Measurements from ENCODE around the gene PDE3A.

Gene PDE3A

GRCh38 chr12:20576528-20576927, 208.2 kb downstream of the PDE3A start:
- H3K27me3 ChIP-seq (ENCODE audit: control insufficient read depth, insufficient read depth, low read length) = no peaks in the 10 kb centered on the region
- no peaks in the 10 kb centered on the region for H3K9me3 ChIP-seq (ENCODE audit: control insufficient read depth, insufficient read depth, low read depth, low read length)
- H3K27ac ChIP-seq (ENCODE audit: low read depth, low read length) = no peak overlapping the region
- no peaks in the 10 kb centered on the region for H3K4me1 ChIP-seq (ENCODE audit: control insufficient read depth, insufficient read depth, low read length)
- H3K9ac ChIP-seq (ENCODE audit: low read length) = no peak overlapping the region
- no peak overlapping the region for H3K4me3 ChIP-seq (ENCODE audit: low read depth, low read length)
- H3K36me3 ChIP-seq (ENCODE audit: control insufficient read depth, insufficient read depth, low read length) = no peaks in the 10 kb centered on the region

DNA sequence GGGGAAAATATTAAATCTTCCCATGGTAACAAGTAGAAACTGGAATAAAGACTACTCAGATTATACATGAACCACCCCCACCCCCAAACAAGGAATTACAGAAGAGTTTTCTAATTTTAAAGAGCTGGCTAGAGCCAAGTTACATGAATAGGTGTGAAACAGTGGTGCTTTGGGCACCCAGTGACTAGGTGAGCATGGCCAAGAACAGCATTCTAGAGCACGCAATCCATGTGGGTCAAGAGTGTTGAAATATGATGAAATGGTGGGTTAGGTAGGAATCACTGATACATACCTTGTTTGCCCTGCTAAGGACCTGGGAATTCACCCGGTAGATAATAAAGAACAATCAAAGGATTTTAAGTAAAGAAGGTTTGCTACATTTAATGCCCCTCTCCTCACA, 208.7 kb downstream of the PDE3A start:
- no peaks in the 10 kb centered on the region for H3K36me3 ChIP-seq (ENCODE audit: control insufficient read depth, insufficient read depth, low read length)
- no peak overlapping the region for H3K9ac ChIP-seq (ENCODE audit: low read length)
- H3K9me3 ChIP-seq (ENCODE audit: control insufficient read depth, insufficient read depth, low read depth, low read length) = no peaks in the 10 kb centered on the region
- no peak overlapping the region for H3K27ac ChIP-seq (ENCODE audit: low read depth, low read length)
- H3K27me3 ChIP-seq (ENCODE audit: control insufficient read depth, insufficient read depth, low read length) = no peaks in the 10 kb centered on the region
- H3K4me1 ChIP-seq (ENCODE audit: control insufficient read depth, insufficient read depth, low read length) = no peaks in the 10 kb centered on the region
- no peak overlapping the region for H3K4me3 ChIP-seq (ENCODE audit: low read depth, low read length)

DNA sequence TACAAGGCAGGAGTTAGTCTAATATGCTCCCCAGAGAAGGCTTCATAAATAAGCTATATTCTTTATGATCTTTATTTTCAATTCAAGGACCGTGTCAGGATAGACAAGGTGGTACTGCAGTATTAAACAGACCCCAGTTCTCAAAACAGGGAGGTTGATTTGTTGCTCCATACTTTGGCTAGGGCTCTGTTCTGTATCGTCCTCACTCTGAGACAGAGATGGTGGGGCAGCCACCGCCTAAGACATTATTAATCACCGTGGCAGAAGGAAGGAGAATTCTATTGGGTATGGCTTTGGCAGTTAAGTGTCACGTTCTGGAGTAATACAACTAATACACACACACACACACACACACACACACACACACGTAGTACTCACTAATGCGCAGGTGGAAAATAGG, 209.8 kb downstream of the PDE3A start:
- Histone ChIP-seq H3K27me3 (ENCODE audit: control insufficient read depth, insufficient read depth, low read length) (no peaks in the 10 kb centered on the region), H3K9ac (ENCODE audit: low read length) (no peak overlapping the region), H3K4me3 (ENCODE audit: low read depth, low read length) (no peak overlapping the region), H3K27ac (ENCODE audit: low read depth, low read length) (no peak overlapping the region), H3K4me1 (ENCODE audit: control insufficient read depth, insufficient read depth, low read length) (no peaks in the 10 kb centered on the region), H3K36me3 (ENCODE audit: control insufficient read depth, insufficient read depth, low read length) (no peaks in the 10 kb centered on the region), H3K9me3 (ENCODE audit: control insufficient read depth, insufficient read depth, low read depth, low read length) (no peaks in the 10 kb centered on the region)

DNA sequence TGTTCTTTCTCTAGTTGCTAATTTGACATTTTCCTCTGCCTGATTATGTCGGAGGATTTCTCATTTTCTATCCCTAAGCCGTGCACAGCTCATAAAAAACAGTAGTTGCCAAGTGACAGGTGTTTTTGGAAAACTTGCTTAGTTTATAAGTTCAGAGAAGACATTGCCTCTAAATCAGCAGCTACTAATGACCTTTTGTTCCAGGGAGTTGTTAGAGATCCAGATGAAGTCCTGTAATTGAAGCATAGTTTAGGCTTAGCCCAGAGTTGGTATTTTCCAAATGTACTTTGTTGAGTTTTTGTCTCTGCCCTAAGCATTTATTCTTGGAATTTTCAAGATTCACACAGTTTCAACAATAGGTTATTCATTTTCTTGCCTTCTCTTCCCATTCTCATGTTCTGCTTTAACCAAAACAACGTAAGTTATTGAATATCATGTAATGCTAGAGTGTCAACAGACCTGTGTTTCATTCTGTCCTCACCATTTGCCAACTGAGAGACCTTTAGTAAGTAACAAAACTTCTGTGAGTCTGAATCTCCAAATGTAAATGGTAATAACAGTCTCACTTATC, 216.8 kb downstream of the PDE3A start:
- no peaks in the 10 kb centered on the region for H3K27me3 ChIP-seq (ENCODE audit: control insufficient read depth, insufficient read depth, low read length)
- no peak overlapping the region for H3K4me3 ChIP-seq (ENCODE audit: low read depth, low read length)
- no peak overlapping the region for H3K27ac ChIP-seq (ENCODE audit: low read depth, low read length)
- no peaks in the 10 kb centered on the region for H3K36me3 ChIP-seq (ENCODE audit: control insufficient read depth, insufficient read depth, low read length)
- H3K9me3 ChIP-seq (ENCODE audit: control insufficient read depth, insufficient read depth, low read depth, low read length) = no peaks in the 10 kb centered on the region
- no peak overlapping the region for H3K9ac ChIP-seq (ENCODE audit: low read length)
- H3K4me1 ChIP-seq (ENCODE audit: control insufficient read depth, insufficient read depth, low read length) = peaks cover 10% of the 10 kb centered on the region; the same call in 1 of the 2 replicates

- no peak overlapping the region for H3K9ac ChIP-seq (ENCODE audit: low read length)
- no peaks in the 10 kb centered on the region for H3K36me3 ChIP-seq (ENCODE audit: control insufficient read depth, insufficient read depth, low read length)
- peaks cover 10% of the 10 kb centered on the region; the same call in 1 of the 2 replicates for H3K4me1 ChIP-seq (ENCODE audit: control insufficient read depth, insufficient read depth, low read length)
- no peak overlapping the region for H3K27ac ChIP-seq (ENCODE audit: low read depth, low read length)
- no peak overlapping the region for H3K4me3 ChIP-seq (ENCODE audit: low read depth, low read length)
- H3K27me3 ChIP-seq (ENCODE audit: control insufficient read depth, insufficient read depth, low read length) = no peaks in the 10 kb centered on the region
- H3K9me3 ChIP-seq (ENCODE audit: control insufficient read depth, insufficient read depth, low read depth, low read length) = no peaks in the 10 kb centered on the region
These were observed 217.6 kb downstream of the PDE3A start for GRCh38 chr12:20585913-20586312.

DNA sequence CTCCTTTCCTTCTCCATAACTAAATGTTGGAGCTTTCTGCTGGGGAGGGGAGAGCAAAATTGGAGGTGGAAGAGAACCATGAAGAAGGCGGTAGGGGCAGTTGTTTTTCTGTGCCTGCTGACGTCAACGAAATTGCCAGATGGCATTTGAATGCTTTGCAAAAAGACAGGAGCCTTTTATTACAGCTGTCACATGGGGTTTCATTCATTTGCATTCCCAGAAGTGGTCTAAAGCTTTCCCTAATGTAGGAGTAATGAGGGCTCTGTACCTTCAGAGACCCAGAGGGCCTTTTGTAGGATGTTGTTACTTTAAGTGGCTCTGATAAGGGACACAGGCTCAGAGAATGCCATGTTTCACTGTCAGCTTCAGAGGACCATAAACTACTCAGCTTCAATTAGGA, 219.7 kb downstream of the PDE3A start:
- Histone ChIP-seq H3K9me3 (ENCODE audit: control insufficient read depth, insufficient read depth, low read depth, low read length) (no peaks in the 10 kb centered on the region), H3K9ac (ENCODE audit: low read length) (no peak overlapping the region), H3K27ac (ENCODE audit: low read depth, low read length) (no peak overlapping the region), H3K4me1 (ENCODE audit: control insufficient read depth, insufficient read depth, low read length) (peaks cover 10% of the 10 kb centered on the region; the same call in 1 of the 2 replicates), H3K27me3 (ENCODE audit: control insufficient read depth, insufficient read depth, low read length) (no peaks in the 10 kb centered on the region), H3K4me3 (ENCODE audit: low read depth, low read length) (no peak overlapping the region), H3K36me3 (ENCODE audit: control insufficient read depth, insufficient read depth, low read length) (no peaks in the 10 kb centered on the region)

- Histone ChIP-seq H3K36me3 (ENCODE audit: control insufficient read depth, insufficient read depth, low read length) (no peaks in the 10 kb centered on the region), H3K27me3 (ENCODE audit: control insufficient read depth, insufficient read depth, low read length) (no peaks in the 10 kb centered on the region), H3K4me1 (ENCODE audit: control insufficient read depth, insufficient read depth, low read length) (peaks cover 10% of the 10 kb centered on the region; the same call in 1 of the 2 replicates), H3K9ac (ENCODE audit: low read length) (no peak overlapping the region), H3K9me3 (ENCODE audit: control insufficient read depth, insufficient read depth, low read depth, low read length) (no peaks in the 10 kb centered on the region), H3K27ac (ENCODE audit: low read depth, low read length) (no peak overlapping the region), H3K4me3 (ENCODE audit: low read depth, low read length) (no peak overlapping the region)
These were observed 222.2 kb downstream of the PDE3A start for GRCh38 chr12:20590570-20590969.

DNA sequence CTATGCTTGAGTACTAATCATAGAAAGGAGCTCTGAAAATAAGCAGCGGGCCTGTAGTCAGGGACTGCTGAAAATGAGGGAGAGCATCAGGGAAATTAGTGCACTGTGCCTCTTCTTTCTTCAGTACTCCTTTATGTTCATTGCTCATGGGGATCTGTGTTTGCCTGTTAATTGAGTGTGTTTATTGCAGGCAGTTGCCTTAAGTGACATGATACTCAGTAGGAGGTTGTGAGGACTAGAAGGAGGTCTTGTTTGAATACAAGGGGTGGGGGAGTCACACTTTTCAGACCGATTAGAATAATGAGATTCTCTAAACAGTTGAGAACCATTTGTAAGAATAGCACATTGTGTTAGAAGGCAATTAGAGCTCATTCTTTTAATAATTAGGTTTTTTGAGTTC, 224.2 kb downstream of the PDE3A start:
- Histone ChIP-seq H3K36me3 (ENCODE audit: control insufficient read depth, insufficient read depth, low read length) (no peaks in the 10 kb centered on the region), H3K27ac (ENCODE audit: low read depth, low read length) (no peak overlapping the region), H3K27me3 (ENCODE audit: control insufficient read depth, insufficient read depth, low read length) (no peaks in the 10 kb centered on the region), H3K4me1 (ENCODE audit: control insufficient read depth, insufficient read depth, low read length) (peaks cover 10% of the 10 kb centered on the region; the same call in 1 of the 2 replicates), H3K9me3 (ENCODE audit: control insufficient read depth, insufficient read depth, low read depth, low read length) (no peaks in the 10 kb centered on the region), H3K4me3 (ENCODE audit: low read depth, low read length) (no peak overlapping the region), H3K9ac (ENCODE audit: low read length) (no peak overlapping the region)

DNA sequence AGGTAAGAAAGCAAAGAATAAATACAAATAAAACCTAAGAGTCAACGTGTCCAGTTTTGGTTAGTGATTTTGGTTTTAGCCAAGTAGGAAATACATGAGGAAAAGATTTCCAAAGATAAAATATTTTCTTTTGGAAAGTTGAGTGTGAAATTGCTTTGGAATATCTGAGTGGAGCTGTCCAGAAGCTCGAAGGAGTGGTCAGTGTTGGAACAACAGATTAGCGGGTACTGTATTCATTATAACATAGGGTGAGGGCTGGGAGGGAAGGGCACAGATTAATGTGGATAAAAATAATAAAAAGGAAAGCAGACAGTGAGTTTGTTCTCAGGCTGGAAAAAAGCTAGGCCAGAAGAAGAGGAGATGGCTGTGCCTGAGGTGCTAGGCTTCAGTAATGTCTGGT, 225.3 kb downstream of the PDE3A start:
- no peak overlapping the region for H3K27ac ChIP-seq (ENCODE audit: low read depth, low read length)
- no peaks in the 10 kb centered on the region for H3K36me3 ChIP-seq (ENCODE audit: control insufficient read depth, insufficient read depth, low read length)
- H3K9me3 ChIP-seq (ENCODE audit: control insufficient read depth, insufficient read depth, low read depth, low read length) = no peaks in the 10 kb centered on the region
- no peaks in the 10 kb centered on the region for H3K27me3 ChIP-seq (ENCODE audit: control insufficient read depth, insufficient read depth, low read length)
- no peaks in the 10 kb centered on the region; the same call in 1 of the 2 replicates for H3K4me1 ChIP-seq (ENCODE audit: control insufficient read depth, insufficient read depth, low read length)
- no peak overlapping the region for H3K9ac ChIP-seq (ENCODE audit: low read length)
- H3K4me3 ChIP-seq (ENCODE audit: low read depth, low read length) = no peak overlapping the region

DNA sequence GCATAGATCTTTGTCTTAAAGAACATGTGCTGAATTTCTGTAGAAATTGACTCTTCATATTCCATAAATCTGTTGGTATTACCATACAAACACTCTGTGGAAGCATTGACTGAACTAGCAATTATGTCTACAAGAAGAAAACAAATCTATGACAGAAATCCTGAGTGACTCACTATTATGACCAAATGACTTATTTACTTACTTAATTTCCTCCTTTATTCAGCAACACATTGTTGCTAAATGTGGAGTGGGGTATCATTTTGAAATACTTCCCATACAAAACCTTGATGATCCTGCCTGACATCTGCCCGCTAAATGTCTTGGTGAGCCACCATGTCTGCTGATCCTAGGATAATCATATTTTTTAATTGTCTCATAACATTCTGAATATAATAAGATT, 227.7 kb downstream of the PDE3A start:
- H3K27me3 ChIP-seq (ENCODE audit: control insufficient read depth, insufficient read depth, low read length) = no peaks in the 10 kb centered on the region
- H3K9me3 ChIP-seq (ENCODE audit: control insufficient read depth, insufficient read depth, low read depth, low read length) = no peaks in the 10 kb centered on the region
- no peak overlapping the region for H3K9ac ChIP-seq (ENCODE audit: low read length)
- H3K36me3 ChIP-seq (ENCODE audit: control insufficient read depth, insufficient read depth, low read length) = no peaks in the 10 kb centered on the region
- H3K27ac ChIP-seq (ENCODE audit: low read depth, low read length) = no peak overlapping the region
- no peak overlapping the region for H3K4me3 ChIP-seq (ENCODE audit: low read depth, low read length)
- no peaks in the 10 kb centered on the region for H3K4me1 ChIP-seq (ENCODE audit: control insufficient read depth, insufficient read depth, low read length)

DNA sequence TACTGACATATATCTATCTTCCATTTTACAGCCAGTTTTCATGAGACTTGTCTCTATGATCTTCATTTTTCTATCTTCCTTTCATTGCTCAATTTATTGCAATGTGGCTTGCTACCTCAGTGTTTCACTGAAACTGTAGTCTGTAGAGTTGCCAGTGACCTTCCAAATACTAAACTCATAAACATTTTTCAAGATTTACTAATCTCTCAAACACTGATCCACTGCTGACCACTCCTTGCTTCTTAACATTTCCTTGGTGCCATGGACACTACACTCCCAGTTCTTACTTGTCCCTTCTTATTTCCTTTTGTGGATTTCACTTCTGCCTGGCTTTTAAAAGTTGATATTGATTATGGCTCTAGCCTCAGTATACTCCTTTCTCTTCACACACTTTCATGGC, 231.4 kb downstream of the PDE3A start:
- H3K27ac ChIP-seq (ENCODE audit: low read depth, low read length) = no peak overlapping the region

More for the DNA sequence above, 231.4 kb downstream of the PDE3A start:
- Histone ChIP-seq H3K9ac (ENCODE audit: low read length) (no peak overlapping the region), H3K27me3 (ENCODE audit: control insufficient read depth, insufficient read depth, low read length) (no peaks in the 10 kb centered on the region), H3K4me3 (ENCODE audit: low read depth, low read length) (no peak overlapping the region), H3K9me3 (ENCODE audit: control insufficient read depth, insufficient read depth, low read depth, low read length) (no peaks in the 10 kb centered on the region), H3K4me1 (ENCODE audit: control insufficient read depth, insufficient read depth, low read length) (no peaks in the 10 kb centered on the region), H3K36me3 (ENCODE audit: control insufficient read depth, insufficient read depth, low read length) (no peaks in the 10 kb centered on the region)
